Heart left ventricle (tissue), 13 donors: ENCODE data around the gene COL24A1.

Experiments used
- CTCF ChIP-seq, 12 donors: fragments of 200-600 bp; sonication (generic) in 4 of 12; IDR thresholded peaks; one replicate each; pipeline versions ENCODE4 v1.5.0 to v1.8.0; 2018 to 2022; ENCODE audit warnings: antibody characterized with exemption in 12 of 12, mild to moderate bottlenecking in 5 of 12
- POLR2A ChIP-seq, 2 donors: fragments of 450-650 bp; IDR thresholded peaks; one replicate each; pipeline ENCODE4 v1.6.1; 2017; ENCODE audit warnings: antibody characterized with exemption in 2 of 2, mild to moderate bottlenecking in 2 of 2, moderate library complexity in 2 of 2
- donor health status: ischemic (EF 13 %, LVEDD 7.1; RV severe dilation, severe dysfunction).
- donor health status: DM: no; HTN: yes; CAD: no.
- donor health status: DM: no; HTN: no; CAD: no.
- donor health status: ischemic (EF 25% LVEDD 6.9; RV normal size, moderate dysfunction).
- donor health status: ischemic (EF 25% LVEDD 5.7; RV mildly dilated, moderate dysfunction).
- donor health status: ischemic (EF 35%, LVEDD 5.7; RV mildly dilated, moderate dysfunction).
- donor health status: nonischemic (EF 11% LVEDD 7.7; RV severe dilation, severe dysfunction).
- donor health status: DM: yes; HTN: yes; CAD: no.
- donor health status: PGD.
- donor health status: ischemic (EF 29% LVEDD 5.4; RV normal size, mild dysfunction).
- donor health status: nonischemic (EF 23%, LVEDD 6.1; RV moderate dilation, normal function).

- no peak for TF ChIP-seq CTCF (IDR thresholded peaks at IDR 0.05)
- no peak for TF ChIP-seq POLR2A (IDR thresholded peaks at IDR 0.05)
These were observed 171.9 kb downstream of the COL24A1 start for GRCh38 chr1:85984636-85985035.
